GM21526 (cell line): ENCODE data around the gene PARD3B.
A peak's percentile ranks its signal among the peaks of the same experiment; 100 is the strongest.

ENCODE experiments used
- ATAC-seq: cut with Tn5 transposase; IDR thresholded peaks from one replicate; pipeline ENCODE4 v1.9.1; 2021; ENCODE audit warnings: moderate library complexity; ENCODE audit not compliant: unreplicated experiment, low FRiP score

Gene PARD3B

DNA sequence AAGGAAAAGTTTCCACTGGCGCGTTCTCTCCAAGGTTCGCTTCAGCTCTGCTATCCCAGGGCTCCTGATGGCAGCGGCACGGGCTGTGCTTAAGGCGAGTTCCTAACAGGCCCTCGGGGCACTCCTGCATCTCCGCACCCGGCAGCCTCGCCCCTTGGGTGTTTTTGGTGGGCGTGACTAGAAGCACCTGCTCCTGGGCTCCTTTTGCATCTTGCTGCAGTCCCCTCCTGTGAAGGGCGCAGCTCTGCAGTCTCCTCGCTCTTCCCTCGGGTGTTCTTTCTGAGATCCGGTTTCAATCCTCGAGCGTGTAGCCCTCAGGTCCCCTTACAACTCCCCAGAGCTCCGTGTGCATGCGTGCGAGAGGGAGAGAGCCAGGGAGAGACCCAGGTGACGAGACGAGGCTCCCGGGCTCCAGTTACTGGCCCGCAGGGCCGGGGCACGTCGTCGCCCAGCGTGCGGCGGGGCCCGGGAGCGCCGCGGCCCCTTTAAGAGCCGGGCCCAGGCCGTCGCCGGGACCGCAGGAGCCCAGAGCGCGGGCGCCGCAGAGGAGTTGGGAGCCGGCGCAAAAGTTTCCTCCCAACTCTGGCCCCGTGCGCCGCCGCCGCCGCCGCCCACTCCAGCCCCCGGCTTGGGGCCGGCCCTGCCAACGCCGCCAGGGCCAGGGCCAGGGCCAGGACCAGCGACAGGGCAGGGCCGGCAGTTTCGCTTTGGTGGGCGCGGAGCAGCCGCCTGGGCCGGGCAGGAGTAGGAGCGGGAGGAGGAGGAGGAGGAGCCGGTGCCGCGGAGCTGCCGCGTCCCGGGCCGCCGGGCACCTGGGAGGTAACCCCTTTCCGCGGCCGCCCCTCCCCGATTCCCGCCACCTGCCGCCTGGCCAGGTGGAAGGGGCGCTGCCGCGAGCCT, at the start of gene PARD3B:
Gene PARD3B, plus strand, starts transcription at position 515 of the 900 bp plus-strand sequence. CDS start 525 bp downstream, outside the sequence.
- peak; percentile 77 for ATAC-seq

GRCh38 chr2:204496779-204497178, 48.5 kb upstream of the PARD3B start:
- ATAC-seq: no peak

GRCh38 chr2:204497855-204498254, 47.4 kb upstream of the PARD3B start:
- no peak for ATAC-seq

GRCh38 chr2:204498291-204498690, 47.0 kb upstream of the PARD3B start:
- ATAC-seq: no peak

DNA sequence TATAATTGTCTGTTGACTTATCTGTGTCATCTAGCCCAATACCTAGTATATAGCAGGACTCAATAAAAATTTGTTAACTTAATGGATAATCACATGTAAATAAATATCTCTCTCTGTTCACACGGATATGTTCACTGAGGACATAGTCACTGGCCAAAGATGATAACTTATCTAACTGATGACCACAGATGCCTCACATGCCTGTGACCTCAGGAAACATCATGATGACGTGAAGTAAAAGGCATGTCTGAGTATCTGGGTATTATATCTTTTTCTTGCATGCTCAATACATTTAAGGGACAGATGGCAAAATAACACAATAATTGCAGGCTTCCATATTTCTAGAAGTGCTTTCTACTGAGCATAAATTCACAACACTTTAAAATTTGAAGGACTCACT, 41.4 kb upstream of the PARD3B start:
- ATAC-seq: no peak

GRCh38 chr2:204504594-204504993, 40.7 kb upstream of the PARD3B start:
- no peak for ATAC-seq

DNA sequence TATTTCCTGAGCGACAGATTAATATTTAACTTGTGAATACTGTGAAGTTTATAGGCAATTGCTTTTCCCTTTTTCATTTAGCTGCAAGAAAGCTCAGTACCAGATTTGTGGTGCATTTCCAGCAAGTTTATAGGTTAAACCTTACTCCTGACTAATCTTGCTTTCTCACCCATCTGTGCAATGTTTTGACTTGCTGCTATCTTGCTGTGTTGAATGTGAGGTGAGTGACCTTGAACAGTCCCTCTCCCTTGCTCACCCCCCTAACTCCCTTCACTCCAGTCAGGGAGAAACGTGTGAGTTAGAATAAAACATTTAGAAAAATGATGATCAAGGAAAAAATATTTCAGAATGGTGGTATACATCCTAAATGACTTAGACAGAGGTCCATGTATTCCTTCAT, 39.8 kb upstream of the PARD3B start:
- ATAC-seq: no peak

GRCh38 chr2:204505946-204506345, 39.3 kb upstream of the PARD3B start:
- ATAC-seq: no peak

- no peak for ATAC-seq
These were observed 37.6 kb upstream of the PARD3B start for GRCh38 chr2:204507636-204508035.

- ATAC-seq: no peak
These were observed 34.4 kb upstream of the PARD3B start for GRCh38 chr2:204510709-204511420.

DNA sequence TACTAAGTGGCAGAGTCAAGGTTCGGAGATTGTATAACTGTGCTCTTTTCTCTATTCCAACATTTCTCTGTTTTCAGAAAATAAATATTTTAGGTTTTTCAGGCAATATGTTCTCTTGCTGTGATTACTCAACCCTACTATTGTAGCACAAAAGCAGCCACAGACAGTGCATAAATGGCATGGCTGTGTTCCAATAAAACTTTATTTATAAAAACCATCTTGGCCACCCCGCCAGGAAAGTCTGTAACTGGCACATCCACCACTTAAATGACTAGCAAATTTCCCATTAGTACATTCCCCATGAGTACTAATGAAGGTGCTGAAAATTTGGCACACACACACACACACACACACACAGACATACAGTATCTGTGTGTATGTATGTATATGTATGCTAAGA, 30.8 kb upstream of the PARD3B start:
- ATAC-seq: no peak

DNA sequence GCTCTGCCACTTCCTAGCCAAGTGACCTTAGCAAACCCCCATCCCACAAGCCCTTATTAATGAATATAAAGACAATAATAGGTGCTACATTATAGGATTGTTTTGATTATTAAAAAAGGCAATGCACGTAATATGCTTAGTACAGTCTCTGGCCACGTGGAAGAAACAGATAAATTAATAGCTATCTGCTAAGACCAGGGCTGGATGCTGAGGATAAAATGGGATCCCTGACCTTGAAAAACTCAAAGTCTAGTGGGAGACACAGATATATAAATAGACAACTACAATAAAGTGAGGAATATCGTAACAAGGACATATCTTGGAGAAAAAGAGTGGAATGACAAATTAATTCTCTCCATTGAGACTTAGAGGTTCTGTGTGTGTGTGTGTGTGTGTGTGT, 29.9 kb upstream of the PARD3B start:
- ATAC-seq: no peak

DNA sequence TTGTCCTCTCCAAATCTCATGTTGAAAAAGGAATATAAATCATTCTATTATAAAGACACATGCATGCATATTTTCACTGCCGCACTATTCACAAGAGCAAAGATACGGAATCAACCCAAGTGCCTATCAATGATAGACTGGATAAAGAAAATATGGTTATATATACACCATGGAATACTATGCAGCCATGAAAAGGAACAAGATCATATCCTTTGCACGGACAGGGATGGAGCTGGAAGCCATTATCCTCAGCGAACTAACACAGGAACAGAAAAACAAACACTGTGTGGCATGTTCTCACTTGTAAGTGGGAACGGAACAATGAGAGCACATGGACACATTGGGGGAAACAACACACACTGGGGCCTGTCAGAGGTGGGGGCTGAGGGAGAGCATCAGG, 28.1 kb upstream of the PARD3B start:
- no peak for ATAC-seq

- ATAC-seq: no peak
These were observed 15.3 kb upstream of the PARD3B start for GRCh38 chr2:204529795-204530463.

GRCh38 chr2:204530464-204530805, 14.8 kb upstream of the PARD3B start:
- no peak for ATAC-seq

DNA sequence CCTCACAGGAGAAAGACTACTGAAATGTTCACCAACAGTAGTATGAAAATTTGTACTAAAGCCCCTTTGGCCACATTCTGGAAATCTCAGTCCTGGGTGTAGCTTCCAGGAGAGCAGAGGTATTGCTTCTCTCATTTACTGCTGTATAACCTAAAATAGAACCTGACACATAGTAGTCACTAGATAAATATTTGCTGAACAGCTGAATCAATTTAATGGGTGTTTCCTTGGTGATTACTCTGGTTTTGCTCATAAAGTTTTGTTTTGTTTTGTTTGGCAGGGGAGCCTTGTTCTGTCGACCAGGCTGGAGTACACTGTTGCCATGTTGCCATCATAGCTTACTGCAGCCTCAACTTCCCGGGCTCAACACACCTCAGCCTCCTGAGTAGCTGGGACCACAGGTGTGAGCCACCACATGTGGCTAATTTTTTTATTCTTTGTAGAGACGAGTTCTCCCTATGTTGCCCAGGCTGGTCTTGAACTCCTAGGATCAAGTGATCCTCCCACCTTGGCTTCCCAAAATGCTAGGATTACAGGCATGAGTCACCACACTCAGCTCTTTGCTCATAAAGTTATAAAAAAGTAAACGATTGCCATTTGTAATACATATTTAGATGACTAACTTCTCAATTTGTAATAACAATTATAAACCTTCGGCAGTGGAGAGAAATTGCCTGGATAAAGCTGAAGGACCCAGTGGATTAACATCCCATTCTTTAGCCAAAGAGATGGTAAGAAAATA, 11.5 kb upstream of the PARD3B start:
- no peak for ATAC-seq

DNA sequence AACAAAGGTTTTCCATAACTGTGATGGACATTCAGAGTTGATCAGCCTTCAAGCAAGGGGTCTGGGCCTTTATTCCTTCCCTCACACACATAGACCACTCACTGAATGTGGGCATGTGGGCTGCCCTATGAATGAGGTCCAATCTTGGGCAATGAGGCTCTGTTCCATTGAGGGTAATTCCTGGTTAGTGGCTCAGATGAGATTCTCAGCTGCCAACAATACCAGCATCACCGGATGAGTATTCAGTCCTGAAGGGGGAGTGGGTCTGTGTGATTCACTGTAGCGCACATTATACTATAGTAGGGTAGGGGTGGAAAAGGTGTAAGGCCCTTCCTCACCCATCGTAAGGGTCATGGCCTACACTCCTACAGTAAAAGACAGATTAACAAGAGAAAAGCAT, 9.9 kb upstream of the PARD3B start:
- no peak for ATAC-seq

DNA sequence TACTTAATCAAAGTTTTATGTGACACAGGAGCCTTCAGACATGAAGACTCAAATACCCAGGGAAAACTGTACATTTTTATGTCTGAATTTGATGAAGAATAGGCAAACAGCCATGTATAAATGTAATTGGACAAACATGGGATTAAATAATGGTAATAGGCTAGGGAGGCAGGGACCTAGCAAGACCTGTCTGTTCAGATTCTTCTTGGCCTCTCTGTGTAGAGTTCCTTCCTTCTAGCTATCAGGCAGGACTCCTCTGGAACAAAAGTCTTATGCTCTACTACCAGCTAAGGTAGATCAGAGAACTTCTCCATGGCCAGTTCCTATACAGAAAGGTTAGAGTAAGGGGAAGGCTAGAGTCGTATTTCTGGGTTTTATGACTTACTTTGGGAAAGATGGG, 9.5 kb upstream of the PARD3B start:
- ATAC-seq: no peak

DNA sequence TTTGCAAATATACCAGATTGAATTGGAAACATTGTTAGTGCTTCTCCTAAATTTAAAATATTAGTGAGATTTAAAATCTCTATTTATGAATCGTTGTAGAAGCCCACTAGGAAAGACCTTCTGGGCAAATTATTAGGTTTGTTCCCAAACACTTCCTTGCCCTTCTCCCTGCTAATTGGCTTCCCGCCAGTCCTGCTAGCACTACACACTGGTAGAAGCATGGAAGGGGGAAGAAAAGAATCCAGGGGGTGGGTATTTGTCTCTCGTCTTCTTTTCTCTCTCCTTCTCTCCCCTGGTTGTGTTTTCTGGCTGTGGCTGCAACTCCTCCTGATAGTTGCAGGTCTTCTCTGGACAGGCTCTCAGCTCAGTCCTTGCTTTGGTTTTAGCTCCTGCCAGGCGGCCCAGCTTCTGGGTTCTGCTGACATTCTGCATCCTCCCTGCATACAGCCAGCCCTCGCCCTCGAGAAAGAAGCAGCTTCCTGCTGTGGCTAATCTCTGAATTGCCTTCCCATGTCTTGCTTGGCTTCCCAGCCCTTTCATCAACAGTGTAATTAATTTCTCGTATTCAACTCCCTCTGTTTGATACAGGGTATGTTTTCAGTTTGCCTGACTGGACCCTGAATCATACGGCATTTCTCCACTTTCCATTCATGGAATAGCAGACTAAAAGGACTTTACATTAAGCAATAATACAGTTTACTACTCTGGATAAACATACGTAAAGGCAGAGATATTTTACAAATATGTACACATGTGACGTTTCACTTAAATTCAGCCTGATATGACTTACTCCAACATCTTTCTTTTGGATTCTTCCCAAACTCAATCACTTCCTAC, 6.9 kb upstream of the PARD3B start:
- no peak for ATAC-seq

- ATAC-seq: no peak
These were observed 6.3 kb upstream of the PARD3B start for GRCh38 chr2:204539019-204539385.
